ENCODE data around the gene RELN.

The RELN gene

DNA sequence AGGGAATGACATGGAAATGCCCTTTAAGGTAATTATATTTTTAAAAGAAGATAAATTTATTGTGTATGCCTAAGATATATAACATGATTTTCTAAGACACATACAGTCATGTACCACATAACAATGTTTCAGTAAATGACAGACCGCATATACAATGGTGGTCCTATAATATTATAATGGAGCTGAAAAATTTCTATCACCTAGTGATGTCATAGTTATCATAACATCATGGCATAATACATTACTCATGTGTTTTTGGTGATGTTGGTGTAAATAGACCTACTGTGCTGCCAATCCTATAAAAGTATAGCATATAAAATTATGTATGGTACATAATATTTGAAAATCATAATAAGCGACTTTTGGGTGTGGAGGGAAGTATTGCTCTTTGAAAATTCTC is 306.1 kb downstream of the RELN start:
- DNase-seq (ENCODE audit: low read depth), result no peak

DNA sequence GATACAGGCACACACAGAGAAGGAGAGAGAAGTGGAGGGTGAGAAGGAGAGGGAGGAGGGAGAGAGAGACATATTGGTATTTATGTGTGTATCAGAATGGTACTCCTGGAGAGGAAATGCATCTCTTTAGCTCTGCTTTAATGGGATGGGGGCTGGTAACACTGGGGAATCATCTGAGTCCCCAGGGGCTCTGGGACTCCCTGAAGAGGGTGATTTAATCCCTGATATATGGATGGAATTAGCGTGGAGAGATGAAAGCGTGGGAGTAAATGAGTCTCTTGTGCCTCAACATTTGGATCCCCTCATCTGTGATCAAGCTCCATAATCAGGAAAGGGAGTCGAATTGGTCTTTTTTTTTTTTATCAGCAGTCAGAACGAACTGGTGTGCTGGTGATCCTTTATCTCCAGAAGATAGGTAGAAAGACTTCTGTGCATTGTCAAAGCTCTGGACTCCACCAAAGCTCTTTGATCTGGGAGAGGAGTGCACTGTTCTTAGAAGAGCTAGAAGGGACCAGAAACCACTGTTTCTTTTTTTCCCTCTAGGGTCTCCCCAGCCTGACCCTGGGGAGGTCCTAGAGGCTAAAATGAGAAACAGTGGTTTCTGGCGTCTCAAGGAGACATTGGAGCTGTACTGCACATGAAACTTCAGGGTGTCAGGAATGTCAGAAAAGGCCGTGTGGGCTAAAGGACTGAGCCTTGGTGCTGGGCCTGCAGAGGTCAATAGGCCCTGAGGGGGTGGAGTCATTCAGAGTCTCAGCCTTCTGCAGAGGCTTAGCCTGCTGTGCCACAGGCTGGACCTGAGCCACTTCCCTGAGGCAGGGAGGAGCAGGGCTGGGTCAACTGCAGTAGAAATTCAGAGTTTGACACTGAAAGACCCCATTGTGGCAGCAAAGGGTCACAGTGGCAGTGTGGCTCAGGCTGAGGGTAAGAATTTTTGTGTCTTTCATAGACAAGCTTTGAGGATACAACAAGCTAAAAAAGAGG is 309.0 kb downstream of the RELN start:
- peak; percentile 38 for DNase-seq (ENCODE audit: low read depth)

DNA sequence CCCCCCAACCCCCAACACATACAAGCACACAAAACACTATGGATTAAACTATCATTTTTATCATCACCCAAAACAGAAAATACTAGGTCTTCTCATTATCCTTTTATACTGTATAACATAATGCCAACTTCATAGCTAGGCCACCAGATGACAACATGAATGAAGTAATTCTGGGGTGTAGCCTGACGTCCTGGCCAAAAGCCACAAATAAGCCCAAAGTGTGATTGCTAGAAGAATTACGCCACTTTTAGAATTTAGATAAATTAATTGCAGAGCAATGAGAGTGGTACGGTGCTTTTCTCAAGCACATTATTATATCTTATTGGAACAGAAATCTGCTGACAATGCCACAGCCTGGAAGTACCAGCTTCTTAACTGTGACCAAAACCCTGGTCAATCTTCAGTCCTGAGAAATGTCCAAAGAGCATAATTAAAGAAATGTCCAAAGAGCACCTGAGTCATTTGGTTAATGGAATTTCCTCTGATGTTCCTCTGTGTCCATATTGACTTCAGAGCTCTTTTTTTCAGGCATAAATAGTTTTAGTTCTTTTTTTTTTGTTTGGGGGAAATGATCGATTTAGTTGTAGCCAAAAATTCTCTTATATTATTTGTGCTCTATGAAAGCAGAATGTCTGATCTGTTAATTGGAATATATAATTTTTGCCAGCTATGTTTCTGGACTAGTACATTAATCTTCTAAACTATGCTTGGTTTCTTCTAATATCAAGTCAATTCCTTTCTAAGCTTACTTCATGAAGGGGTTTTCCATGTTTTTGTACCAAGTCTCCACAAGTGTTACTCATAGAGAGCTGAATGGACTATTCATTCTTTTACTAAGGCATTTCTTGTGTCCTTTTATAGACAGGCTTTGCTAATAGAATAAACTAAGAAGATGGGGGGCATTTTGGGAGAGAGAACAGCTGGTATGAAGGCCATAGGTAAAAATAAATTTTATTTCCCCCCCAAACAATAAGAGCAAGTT is 310.0 kb downstream of the RELN start:
- DNase-seq (ENCODE audit: low read depth), result peak; percentile 31

DNA sequence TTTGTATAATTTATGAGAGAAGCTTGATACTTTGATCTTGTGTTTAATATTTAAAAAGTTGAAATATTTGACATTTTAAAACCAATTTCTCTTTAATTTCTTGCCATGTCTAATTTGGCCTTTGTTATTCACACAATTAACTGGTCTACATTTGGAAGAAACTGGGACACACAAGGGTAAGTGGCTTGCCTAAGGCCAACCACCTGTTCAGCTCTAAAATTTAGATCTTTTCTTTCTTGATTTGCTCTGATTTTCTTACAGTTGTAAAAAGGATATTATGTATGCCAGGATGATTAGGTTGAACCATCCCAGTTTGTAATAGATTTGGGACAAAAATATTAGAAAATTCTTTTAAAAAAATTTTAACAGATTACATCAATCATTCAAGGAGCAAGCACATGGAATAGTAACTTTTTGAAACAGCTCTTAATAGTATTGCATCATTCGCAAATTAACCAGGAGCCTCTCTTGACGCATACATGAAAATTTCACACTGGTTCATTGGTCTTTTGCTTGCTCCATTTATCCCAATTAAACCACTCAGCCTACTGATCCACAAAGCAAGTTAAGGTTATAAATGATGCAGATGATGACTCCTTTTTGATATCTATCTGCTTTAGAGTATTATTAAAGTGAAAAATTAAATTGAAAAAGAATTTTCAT is 321.0 kb downstream of the RELN start:
- DNase-seq (ENCODE audit: low read depth), result no peak

DNA sequence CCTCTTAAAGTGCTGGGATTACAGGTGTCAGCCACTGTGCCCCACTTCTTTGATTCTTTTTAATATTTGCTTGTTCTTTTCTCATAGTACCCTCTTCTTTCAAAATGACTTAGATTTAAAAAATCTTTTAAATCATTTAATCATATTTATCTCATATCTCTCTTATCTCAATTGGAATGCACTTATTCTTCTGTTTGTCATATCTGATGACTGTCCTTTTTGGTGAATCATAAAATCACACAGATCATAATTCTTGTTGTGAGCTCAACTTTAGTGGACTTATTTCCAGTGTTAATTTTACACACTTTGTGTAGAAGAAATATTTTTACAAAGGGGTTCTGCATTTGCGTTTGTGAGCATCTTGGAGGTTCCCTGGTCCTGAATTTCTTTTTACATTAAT is 323.1 kb downstream of the RELN start:
- no peak for DNase-seq (ENCODE audit: low read depth)

DNA sequence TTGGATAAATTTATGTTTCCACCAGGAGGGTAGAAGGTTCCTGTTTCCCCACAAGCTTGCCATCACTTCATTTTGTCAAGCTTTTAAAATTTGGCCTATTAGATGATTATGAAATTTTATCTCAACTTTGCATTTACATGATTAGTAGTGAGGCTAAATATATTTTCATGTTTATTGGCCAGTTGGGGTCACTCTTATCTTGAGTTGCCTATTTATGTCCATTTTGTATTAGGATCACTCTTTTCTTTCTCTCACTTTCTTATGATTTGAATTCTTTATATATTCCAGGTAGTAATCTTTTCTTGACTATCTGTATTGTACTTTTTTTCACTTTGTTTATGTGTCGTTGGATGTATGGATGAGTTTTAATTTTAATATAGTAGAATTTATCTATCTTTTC is 324.9 kb downstream of the RELN start:
- DNase-seq (ENCODE audit: low read depth), result no peak

DNA sequence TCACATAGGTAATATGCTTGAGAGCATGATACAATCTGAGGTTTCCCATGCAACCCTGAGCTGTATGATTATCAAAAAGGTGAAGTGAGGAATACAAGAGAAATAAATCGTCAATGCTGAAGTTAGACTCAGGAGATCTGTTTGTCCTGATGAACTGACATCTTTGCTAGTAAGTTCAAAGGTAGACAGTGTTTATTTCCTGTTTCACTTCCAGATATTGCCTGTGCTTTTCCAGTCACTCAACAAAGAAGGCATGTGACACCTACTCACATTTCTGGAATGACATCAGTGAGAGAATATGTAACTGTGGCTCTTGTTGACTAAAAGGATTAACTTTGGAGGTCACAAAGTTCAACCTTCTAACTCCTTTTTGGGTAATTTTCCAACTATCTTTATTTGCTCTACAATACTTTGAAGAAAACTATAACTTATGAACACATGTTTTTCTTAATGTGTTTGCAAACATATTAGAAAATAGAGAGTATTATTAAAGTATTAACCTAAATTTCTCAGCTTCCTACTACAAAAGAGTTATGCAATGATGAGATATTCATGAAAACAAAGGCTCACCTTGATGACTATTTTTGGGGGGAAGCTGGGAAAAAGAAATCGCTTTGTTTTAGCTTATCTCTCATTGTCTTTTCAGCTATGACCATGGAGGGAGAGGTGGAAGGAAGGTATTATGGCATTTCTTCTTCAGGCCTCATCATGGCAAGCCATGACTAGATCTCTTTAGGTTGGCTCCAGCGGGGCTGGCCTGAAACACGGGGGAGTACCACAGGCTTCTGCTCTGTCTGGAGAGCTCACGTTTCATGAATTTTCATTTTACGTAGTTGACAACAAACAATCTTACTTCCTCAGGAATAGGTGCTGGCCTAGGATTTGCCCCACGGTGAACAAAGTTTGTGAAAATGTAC is 328.7 kb downstream of the RELN start:
- peak; percentile 71 for DNase-seq (ENCODE audit: low read depth)

DNA sequence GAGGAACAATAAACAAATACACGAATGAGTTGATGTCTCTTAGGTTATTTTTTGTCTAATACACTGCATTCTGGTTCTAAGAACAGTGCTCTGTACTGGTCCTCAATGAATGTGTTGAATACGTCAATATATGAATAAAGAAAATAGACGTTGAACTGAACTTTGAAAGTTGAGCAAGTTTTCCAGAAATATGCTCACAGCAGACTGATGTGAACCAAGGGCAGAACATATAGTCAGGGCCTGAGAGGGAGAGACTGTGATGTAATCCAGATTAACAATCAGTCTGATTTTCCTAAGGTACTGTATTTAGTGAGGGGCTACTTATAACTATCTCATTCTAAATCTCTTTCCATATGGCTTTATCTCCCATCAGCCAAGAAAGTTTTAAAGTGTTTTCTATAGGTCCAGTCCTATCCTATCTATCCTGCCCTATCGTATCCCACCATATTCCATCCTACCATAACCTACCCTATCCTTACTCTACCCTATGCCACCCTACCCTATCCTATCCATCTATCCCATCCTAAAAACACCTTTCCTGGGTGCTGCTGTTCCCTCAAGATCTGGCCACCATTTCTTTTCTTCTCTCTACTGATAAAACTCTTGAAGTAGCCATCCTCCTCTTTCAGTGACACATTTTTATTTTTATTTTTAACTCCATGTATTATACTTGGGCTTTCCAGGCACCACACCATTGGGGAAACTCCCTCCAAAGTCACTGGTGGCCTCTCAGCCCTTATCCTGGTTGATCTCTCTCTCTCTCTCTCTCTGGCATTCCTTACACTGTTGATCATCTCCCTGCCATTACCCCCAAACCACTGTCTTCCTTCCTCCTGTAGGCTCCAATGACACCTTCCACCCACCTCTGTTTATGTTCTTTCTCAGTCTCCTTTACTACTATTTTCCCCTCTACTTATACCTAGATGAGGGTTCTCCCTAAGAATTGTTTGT is 331.1 kb downstream of the RELN start:
- peak; percentile 55 for DNase-seq (ENCODE audit: low read depth)

DNA sequence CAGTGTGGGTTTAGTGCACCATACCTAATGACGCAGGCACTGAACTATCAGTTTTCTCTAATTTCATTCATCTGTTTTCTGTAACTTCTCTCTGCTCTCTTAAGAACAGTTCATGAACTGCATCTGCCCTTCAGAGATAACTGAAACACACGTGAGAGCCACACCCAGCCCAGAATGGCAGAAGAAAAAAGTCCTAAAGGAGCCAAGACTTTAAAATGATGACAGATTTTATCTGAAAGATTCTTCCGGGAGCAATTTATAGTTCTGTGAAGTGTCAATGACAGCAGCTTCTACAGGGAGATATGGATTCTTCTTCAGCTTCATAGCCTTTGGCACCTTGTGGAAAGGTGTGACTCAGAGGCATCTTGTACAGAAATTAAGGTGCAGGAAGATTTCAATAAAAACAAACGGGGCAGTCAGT is 332.0 kb downstream of the RELN start:
- DNase-seq (ENCODE audit: low read depth), result no peak

DNA sequence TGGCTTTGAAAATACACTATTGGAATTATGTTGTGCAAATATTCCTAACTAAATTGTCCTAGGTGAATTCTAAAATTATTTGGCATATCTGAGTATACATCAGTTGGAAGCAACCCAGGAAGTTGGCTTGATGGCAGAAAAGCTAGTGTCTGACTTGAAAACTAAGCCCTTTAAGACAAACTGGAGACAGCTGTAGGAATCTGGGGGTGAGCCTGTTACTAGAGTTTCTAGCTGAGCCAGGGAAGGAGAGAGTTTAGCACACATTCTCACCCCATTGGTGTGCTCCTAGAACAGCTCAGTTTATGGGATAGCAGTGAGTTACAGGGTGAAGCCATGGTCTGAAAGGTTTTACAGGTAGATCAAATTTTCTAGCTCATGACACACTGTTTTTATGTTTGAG is 333.2 kb downstream of the RELN start:
- no peak for DNase-seq (ENCODE audit: low read depth)

DNA sequence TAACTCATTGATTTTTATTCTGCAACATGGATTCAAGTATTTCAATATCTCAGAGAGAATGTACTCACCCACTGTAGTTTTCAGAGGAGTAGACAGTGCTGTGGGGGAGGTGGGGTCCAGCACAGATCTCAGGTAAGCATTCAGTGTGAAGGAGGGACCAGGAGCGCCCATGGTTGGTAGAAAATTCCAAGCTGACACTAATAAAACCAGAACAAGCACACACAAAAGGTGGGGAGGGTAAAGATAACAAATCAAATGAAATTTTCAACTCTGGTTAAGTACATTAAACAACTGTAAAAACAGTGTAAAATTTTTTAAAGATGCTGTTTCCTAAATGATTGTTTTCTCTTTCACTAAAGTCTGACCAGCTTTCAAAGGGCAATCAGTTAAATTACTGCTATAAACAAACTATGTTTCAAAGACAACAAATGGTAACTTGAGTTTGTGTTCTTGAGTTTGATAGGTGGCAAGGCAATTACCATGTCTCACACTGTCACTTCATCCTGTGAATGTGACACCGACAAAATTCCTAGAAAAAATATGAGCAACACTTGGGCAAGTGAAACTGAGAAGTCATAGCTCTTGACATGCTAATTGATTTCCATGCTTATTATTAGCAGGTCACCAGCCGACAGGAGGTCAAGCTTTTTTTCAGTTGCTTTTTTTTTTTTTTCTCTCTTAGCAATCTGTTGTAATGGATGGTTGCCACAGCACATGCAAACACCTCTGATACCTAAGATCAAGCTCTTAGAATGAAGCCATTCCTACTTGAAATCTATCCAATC is 337.7 kb downstream of the RELN start:
- no peak for DNase-seq (ENCODE audit: low read depth)

DNA sequence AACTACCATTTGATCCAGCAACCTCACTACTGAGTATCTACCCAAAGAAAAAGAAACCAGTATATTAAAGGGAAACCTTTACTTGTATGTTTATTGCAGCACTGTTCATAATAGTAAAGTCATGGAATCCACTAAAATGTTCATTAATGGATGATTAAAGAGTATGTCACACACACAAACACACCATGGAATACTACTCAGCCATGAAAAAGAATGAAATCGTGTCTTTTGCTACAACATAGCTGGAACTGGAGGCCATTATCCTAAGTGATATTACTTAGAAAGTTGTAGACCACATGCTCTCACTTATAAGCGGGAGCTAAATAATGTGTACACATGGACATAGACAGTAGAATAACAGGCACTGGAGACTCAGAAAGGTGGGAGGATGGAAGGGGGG is 340.4 kb downstream of the RELN start:
- no peak for DNase-seq (ENCODE audit: low read depth)

DNA sequence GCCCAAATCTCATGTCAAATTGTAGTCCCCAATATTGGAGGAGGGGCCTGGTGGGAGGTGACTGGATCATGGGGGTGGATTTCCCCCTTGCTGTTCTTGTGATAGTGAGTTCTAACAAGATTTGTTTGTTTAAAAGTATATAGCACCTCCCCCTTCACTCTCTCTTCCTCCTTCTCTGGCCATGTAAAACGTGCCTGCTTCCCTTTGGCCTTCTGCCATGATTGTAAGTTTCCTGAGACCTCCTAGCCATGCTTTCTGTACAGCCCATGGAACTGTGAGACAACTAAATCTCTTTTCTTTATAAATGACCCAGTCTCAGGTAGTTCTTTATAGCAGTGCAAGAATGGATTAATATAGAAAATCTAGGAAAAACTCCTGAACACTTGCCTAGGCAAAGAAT is 341.3 kb downstream of the RELN start:
- no peak for DNase-seq (ENCODE audit: low read depth)

DNA sequence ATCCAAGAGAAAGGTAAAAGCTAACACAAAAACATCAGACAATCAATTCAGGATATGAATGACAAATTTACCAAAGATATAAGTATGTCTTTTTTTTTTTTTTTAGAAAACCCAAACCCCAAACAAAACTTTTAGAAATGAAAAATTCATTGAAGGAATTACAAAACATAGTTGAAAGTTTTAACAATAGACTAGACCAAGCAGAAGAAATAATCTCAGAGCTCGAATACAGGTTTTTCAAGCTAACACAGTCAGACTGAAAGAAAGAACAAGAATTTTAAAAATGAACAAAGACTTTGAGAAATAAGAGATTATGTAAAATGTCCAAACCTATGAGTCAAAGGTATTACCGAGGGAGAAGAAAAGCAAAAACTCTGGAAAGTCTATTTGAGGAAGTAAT is 345.1 kb downstream of the RELN start:
- DNase-seq (ENCODE audit: low read depth), result no peak

DNA sequence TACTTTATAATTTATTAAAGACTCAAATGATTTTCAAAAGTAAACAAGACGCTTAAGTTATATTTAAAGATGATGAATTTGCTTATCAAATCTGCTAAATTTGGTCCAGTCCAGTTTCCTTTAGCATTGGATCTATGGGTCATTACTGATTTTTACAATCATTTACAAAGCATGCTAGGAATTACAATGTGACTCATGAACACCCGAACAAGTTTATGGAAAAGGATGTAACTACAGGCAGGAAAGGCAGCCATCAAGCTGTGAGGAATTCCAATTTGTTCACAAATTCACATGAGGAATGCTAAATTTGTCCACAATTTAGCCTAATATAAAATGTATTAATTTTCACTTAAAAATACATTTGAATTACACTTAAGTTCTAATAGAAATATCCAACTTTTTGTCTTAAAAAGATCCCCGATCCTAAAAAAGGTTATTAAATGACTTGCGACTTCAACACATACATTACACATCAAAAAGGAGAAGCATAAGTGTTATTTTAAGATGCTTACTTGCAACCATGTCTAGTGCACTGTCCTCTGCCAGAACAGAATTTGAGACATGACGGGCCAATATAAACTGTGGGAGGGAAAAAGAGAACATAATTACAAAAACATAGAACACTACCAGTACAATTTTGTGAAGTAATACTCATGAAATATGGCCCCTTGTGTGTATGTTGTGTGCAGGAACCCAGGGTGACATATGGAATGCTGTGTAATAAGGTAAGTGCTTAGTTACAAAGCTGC is 349.3 kb downstream of the RELN start:
- DNase-seq (ENCODE audit: low read depth), result peak; percentile 87

DNA sequence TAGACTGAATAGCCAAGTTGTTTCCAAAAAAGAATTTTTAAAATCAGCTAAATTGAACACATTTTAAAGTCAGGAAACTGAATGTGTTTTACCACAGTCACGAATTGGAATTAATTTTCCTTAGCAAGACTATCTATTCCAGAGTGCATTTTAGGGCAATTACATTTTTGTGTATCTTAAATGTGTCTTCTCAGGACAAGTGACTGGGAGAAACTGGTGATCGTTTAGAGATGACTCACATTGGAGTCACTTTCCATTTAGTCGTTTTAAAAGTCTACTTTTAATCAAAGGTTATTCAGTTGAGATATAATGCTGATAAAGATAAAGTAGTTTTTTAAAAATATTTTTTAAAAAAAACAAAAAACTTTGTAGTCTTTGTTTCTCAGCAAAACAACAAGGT is 351.7 kb downstream of the RELN start:
- DNase-seq (ENCODE audit: low read depth), result peak; percentile 84

DNA sequence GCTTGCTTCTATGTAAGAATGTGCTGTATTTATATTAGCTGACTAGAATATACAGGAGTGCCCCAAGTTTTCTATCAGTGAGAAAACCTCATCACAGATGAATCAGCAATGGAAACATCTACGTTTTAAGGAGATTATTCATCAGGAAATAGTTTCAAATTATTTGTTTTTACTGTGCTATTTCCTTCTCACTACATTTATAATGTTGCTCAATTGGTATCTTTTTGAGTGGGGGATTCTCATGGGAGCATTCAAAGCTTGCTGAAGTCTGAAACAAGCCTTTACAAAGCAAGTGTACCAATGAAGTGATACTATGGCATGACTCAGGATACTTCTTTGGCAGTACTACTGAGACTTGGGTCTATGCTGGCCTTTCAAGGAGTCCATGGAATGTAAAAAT is 352.4 kb downstream of the RELN start:
- DNase-seq (ENCODE audit: low read depth), result peak; percentile 96

DNA sequence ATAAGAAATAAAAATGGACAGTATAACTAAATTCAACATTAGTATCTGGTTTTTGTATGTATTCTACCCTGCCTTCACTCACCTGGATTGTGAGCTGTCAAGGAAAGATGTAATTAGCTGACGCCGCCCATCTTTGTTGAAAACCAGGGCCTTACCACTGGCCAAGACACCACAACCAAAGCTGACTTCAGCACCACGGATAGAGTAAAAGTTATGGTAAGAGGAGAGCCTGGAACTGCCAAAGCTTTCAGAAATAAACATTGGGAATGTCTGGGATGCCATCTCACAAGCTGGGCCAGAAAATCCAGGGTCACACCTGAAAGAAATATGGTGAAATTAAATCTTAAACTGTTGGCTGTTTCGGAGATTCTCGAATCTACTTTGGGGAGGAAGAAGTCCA is 353.3 kb downstream of the RELN start:
- peak; percentile 49 for DNase-seq (ENCODE audit: low read depth)

Data from EH (cell line).